B cell (primary cell): ENCODE measurements around the gene EPC1. TPM values are rescaled to one million over a fixed set of nuclear protein-coding genes. Genes with fewer than 3 reads are reported as not detected.

ENCODE experiments used
- ATAC-seq: fragments of 200-7000 bp; cut with Tn5 transposase; one replicate; pipeline ENCODE4 v1.10.0; 2021; ENCODE audit warnings: low read depth, mild to moderate bottlenecking, moderate number of reproducible peaks, moderate library complexity
- CTCF ChIA-PET: fragments of 350-600 bp; sonication (Branson Sonifier 250); formaldehyde crosslinking; loops from one replicate; lab custom pipeline; 2021; ENCODE audit warnings: antibody characterized with exemption, inconsistent platforms; lab: Charles Lee
- POLR2A ChIA-PET: fragments of 350-600 bp; sonication (Branson Sonifier 250); formaldehyde crosslinking; loops from one replicate; lab custom pipeline; 2021; ENCODE audit warnings: antibody characterized with exemption; lab: Charles Lee
- DNase-seq: peaks from one replicate; pipeline ENCODE4 v3.0.0; 2013
- H2AFZ ChIP-seq: 2 replicates; pipeline ENCODE4 v1.6.1; 2012; ENCODE audit warnings: mild to moderate bottlenecking, low read depth, low read length; ENCODE audit not compliant: insufficient read depth, poor library complexity, severe bottlenecking
- H3K27ac ChIP-seq, 2 donors: 1 replicate in 1 of 2; 2 replicates in 1 of 2; pipeline ENCODE4 v1.5.1; 2012 to 2013; ENCODE audit warnings: low read length in 2 of 2, mild to moderate bottlenecking in 2 of 2, moderate library complexity in 1 of 2
- H3K27me3 ChIP-seq, 4 experiments: fragments of 200-600 bp in 1 of 4; sonication (generic) in 1 of 4; replicated peaks in 1 of 4; 1 replicate in 2 of 4; 2 replicates in 2 of 4; pipeline versions ENCODE4 v1.6.1 to v1.7.0; 2013 to 2016; ENCODE audit warnings: low read length in 3 of 4, mild to moderate bottlenecking in 2 of 4, mixed read lengths in 1 of 4, moderate library complexity in 1 of 4; ENCODE audit not compliant: insufficient read depth in 4 of 4, control insufficient read depth in 3 of 4; ENCODE audit errors: control extremely low read depth in 1 of 4
- H3K36me3 ChIP-seq, 2 experiments: replicated peaks in 1 of 2; 1 replicate in 1 of 2; 2 replicates in 1 of 2; pipeline versions ENCODE4 v1.6.1 to v1.7.1; 2013; ENCODE audit warnings: low read length in 1 of 2; ENCODE audit not compliant: insufficient read depth in 2 of 2, control insufficient read depth in 1 of 2; ENCODE audit errors: control extremely low read depth in 1 of 2, extremely low read depth in 1 of 2
- H3K4me1 ChIP-seq, 2 donors: fragments of 200-600 bp in 1 of 2; sonication (generic) in 1 of 2; 1 replicate in 1 of 2; 2 replicates in 1 of 2; pipeline versions ENCODE4 v1.5.1 to v1.6.1; 2013 to 2017; ENCODE audit warnings: low read length in 2 of 2; ENCODE audit not compliant: control insufficient read depth in 2 of 2, insufficient read depth in 2 of 2
- H3K4me2 ChIP-seq: replicated peaks from 2 replicates; pipeline ENCODE3; 2012; ENCODE audit warnings: mild to moderate bottlenecking, low read depth, low read length; ENCODE audit not compliant: poor library complexity, severe bottlenecking
- H3K4me3 ChIP-seq, 5 experiments: fragments of 200-600 bp in 1 of 5; sonication (generic) in 1 of 5; 1 replicate in 3 of 5; 2 replicates in 2 of 5; pipeline versions ENCODE4 v1.5.1 to v1.7.0; 2011 to 2016; ENCODE audit warnings: low read length in 4 of 5, mild to moderate bottlenecking in 4 of 5, low read depth in 2 of 5, control low read depth in 1 of 5, moderate library complexity in 1 of 5; ENCODE audit not compliant: insufficient read depth in 1 of 5; ENCODE audit errors: control extremely low read depth in 1 of 5, extremely low read depth in 1 of 5
- H3K79me2 ChIP-seq: fragments of 200-600 bp; sonication (generic); one replicate; pipeline ENCODE4 v1.6.0; 2016; ENCODE audit warnings: low read length; ENCODE audit not compliant: control insufficient read depth, insufficient read depth
- H3K9ac ChIP-seq: fragments of 200-600 bp; sonication (generic); 2 replicates; pipeline ENCODE4 v1.6.1; 2017; ENCODE audit warnings: mild to moderate bottlenecking, low read length, moderate library complexity
- H3K9me3 ChIP-seq, 3 donors: one replicate each; pipeline versions ENCODE4 v1.6.1 to v1.7.1; 2013; ENCODE audit warnings: low read length in 2 of 3; ENCODE audit not compliant: control insufficient read depth in 2 of 3, insufficient read depth in 1 of 3; ENCODE audit errors: control extremely low read depth in 1 of 3
- H4K20me1 ChIP-seq: 2 replicates; pipeline ENCODE4 v1.6.0; 2012; ENCODE audit warnings: mild to moderate bottlenecking, low read length; ENCODE audit not compliant: insufficient read depth, control insufficient read depth, poor library complexity, severe bottlenecking
- H3K27ac Mint-ChIP-seq: one replicate; pipeline ENCODE4 v1.8.0; 2021; ENCODE audit warnings: mixed read lengths
- H3K27me3 Mint-ChIP-seq: one replicate; pipeline ENCODE4 v1.8.0; 2021; ENCODE audit warnings: mixed read lengths
- H3K4me1 Mint-ChIP-seq: one replicate; pipeline ENCODE4 v1.8.0; 2021; ENCODE audit warnings: mixed read lengths
- H3K4me3 Mint-ChIP-seq: one replicate; pipeline ENCODE4 v1.8.0; 2021; ENCODE audit warnings: mixed read lengths
- H3K9me3 Mint-ChIP-seq: one replicate; pipeline ENCODE4 v1.8.0; 2022; ENCODE audit warnings: mixed read lengths; ENCODE audit not compliant: insufficient read depth
- CTCF ChIP-seq: fragments of 200-600 bp; IDR thresholded peaks from one replicate; pipeline ENCODE4 v1.8.0; 2022; ENCODE audit warnings: antibody characterized with exemption, mild to moderate bottlenecking
- EZH2 ChIP-seq: IDR thresholded peaks from 2 replicates; pipeline ENCODE4 v1.6.1; 2012; ENCODE audit warnings: borderline replicate concordance, low read depth, mild to moderate bottlenecking, moderate library complexity, low read length; ENCODE audit not compliant: insufficient read depth, poor library complexity, severe bottlenecking
- WGBS: methylation state at CpG from one replicate; pipeline ENCODE4 v1.1.5; 2013; ENCODE audit warnings: missing lambda C conversion rate; ENCODE audit not compliant: insufficient coverage; 5-methylcytosine and 5-hydroxymethylcytosine counted together
- intact Hi-C: fragments of 100-400 bp; cut with micrococcal nuclease; formaldehyde crosslinking; loops from one replicate; pipeline ENCODE4 v1.10.0; 2022
- polyA plus RNA-seq: library from polyadenylated mRNA; depleted of rRNA; stranded (reverse); fragments of >200 nt; gene quantifications from 2 replicates; pipeline ENCODE4 v1.2.3, GENCODE V29; 2012
- total RNA-seq, 2 donors: library from RNA; stranded (reverse); fragments of 120-200 nt in 1 of 2; gene quantifications; 1 replicate in 1 of 2; 2 replicates in 1 of 2; pipeline versions ENCODE4 v1.2.3 to v1.2.4, GENCODE V29; 2013 to 2022

The EPC1 gene
- total and polyA plus RNA-seq, 2 donors (not counting 1 experiment from before 2014, with no cell fraction given) = 120 to 220 TPM

GRCh38 chr10:32266979-32267378 is 80.0 kb downstream of the EPC1 start:
- H3K4me3 Mint-ChIP-seq = no peak overlapping the region
- ChIA-PET CTCF (interaction anchor here (1.0 to 3.6 kb wide), 3 partner anchors 10 to 100 kb away, joined by 5 to 33 read pairs (median 5); no protein-coding TSS in a partner anchor), POLR2A (interaction anchor here (0.6 kb wide), 1 partner anchor 211 kb away, joined by 3 read pairs; the partner anchor contains the start of gene KIF5B)
- no peaks in the 10 kb centered on the region for H3K27me3 Mint-ChIP-seq
- Histone ChIP-seq H3K4me3 (no peak overlapping the region), H3K36me3 (peaks cover 22 to 52% of the 10 kb centered on the region in 2 experiments), H3K4me2 (no peak overlapping the region), H2AFZ (no peak overlapping the region), H3K4me1 (no peaks in the 10 kb centered on the region), H3K27me3 (no peaks in the 10 kb centered on the region), H3K9me3 (no peaks in the 10 kb centered on the region), H3K79me2 (peaks cover 4% of the 10 kb centered on the region), H4K20me1 (no peaks in the 10 kb centered on the region), H3K9ac (no peak overlapping the region), H3K27ac (no peak overlapping the region)
- no peak for ATAC-seq
- no peaks in the 10 kb centered on the region for H3K4me1 Mint-ChIP-seq
- peak overlapping the region; percentile 46 for H3K27ac Mint-ChIP-seq
- no peak for DNase-seq
- 100% methylated on average over 5 of the region's 5 CpGs for WGBS
- TF ChIP-seq EZH2 = no peak
- TF ChIP-seq CTCF = no peak
- intact Hi-C loops = no loop called here
- H3K9me3 Mint-ChIP-seq = no peaks in the 10 kb centered on the region

GRCh38 chr10:32266566-32266965 is 80.4 kb downstream of the EPC1 start:
- Mint-ChIP-seq H3K4me1 (no peaks in the 10 kb centered on the region), H3K27me3 (no peaks in the 10 kb centered on the region), H3K27ac (peak overlapping the region; percentile 46), H3K4me3 (no peak overlapping the region), H3K9me3 (no peaks in the 10 kb centered on the region)
- WGBS = 100% methylated on average over 1 of the region's 2 CpGs
- Histone ChIP-seq H3K9me3 (no peaks in the 10 kb centered on the region), H3K4me2 (no peak overlapping the region), H3K27me3 (no peaks in the 10 kb centered on the region), H3K9ac (no peak overlapping the region), H3K36me3 (peaks cover 18 to 48% of the 10 kb centered on the region in 2 experiments), H3K79me2 (peaks cover 3% of the 10 kb centered on the region), H3K4me3 (no peak overlapping the region), H3K4me1 (no peaks in the 10 kb centered on the region), H2AFZ (no peak overlapping the region), H4K20me1 (no peaks in the 10 kb centered on the region), H3K27ac (no peak overlapping the region)
- TF ChIP-seq EZH2 (no peak), CTCF (no peak)
- intact Hi-C loops = no loop called here
- ATAC-seq = no peak
- CTCF ChIA-PET = interaction anchor here (0.7 to 3.6 kb wide), 4 partner anchors 10 to 100 kb away, joined by 3 to 33 read pairs (median 5); no protein-coding TSS in a partner anchor
- POLR2A ChIA-PET = no interaction called here
- no peak for DNase-seq
